Glomerular visceral epithelial cell (primary cell): ENCODE results near the gene ACSL4.
A peak's percentile ranks its signal among the peaks of the same experiment; 100 is the strongest.
"Not testable (repeated sequence)": the region's sequence is repeated elsewhere in the genome, so short reads cannot be mapped to it uniquely, and the experiment has no call there.

Experiments used
- DNase-seq: peaks from one replicate; pipeline ENCODE4 v3.0.0-alpha.2; 2016; ENCODE audit errors: extremely low spot score

The ACSL4 gene

GRCh38 chrX:109732807-109733612 lies at the start of gene ACSL4:
ACSL4 (minus strand) TSS chrX:109733257; CDS start chrX:109683363, 49,894 bp downstream.
- peak; percentile 84 for DNase-seq

- no peak for DNase-seq
Observed at GRCh38 chrX:109777749-109778148, 44.7 kb upstream of the ACSL4 start.

GRCh38 chrX:109776986-109777385 lies 43.9 kb upstream of the ACSL4 start:
- DNase-seq = no peak

GRCh38 chrX:109776432-109776831 lies 43.4 kb upstream of the ACSL4 start:
- DNase-seq = no peak

GRCh38 chrX:109775386-109775785 lies 42.3 kb upstream of the ACSL4 start:
- no peak for DNase-seq

- peak; percentile 22 for DNase-seq
Observed at GRCh38 chrX:109774706-109775105, 41.6 kb upstream of the ACSL4 start.

- DNase-seq = no peak
Observed at GRCh38 chrX:109774136-109774535, 41.1 kb upstream of the ACSL4 start.

GRCh38 chrX:109773374-109773773 lies 40.3 kb upstream of the ACSL4 start:
- DNase-seq = no peak

GRCh38 chrX:109770780-109771179 lies 37.7 kb upstream of the ACSL4 start:
- DNase-seq = no peak

- no peak for DNase-seq
Observed at GRCh38 chrX:109760922-109761250, 27.8 kb upstream of the ACSL4 start.

GRCh38 chrX:109760209-109760921 lies 27.3 kb upstream of the ACSL4 start:
- no peak for DNase-seq

GRCh38 chrX:109753256-109753655 lies 20.2 kb upstream of the ACSL4 start:
- no peak for DNase-seq

GRCh38 chrX:109751698-109752097 lies 18.6 kb upstream of the ACSL4 start:
- no peak for DNase-seq

GRCh38 chrX:109749207-109749606 lies 16.1 kb upstream of the ACSL4 start:
- no peak for DNase-seq

- no peak for DNase-seq
Observed at GRCh38 chrX:109747681-109748080, 14.6 kb upstream of the ACSL4 start.

- DNase-seq = no peak
Observed at GRCh38 chrX:109742722-109743121, 9.7 kb upstream of the ACSL4 start.

GRCh38 chrX:109740896-109741295 lies 7.8 kb upstream of the ACSL4 start:
- DNase-seq = not testable (repeated sequence)

- DNase-seq = no peak
Observed at GRCh38 chrX:109740433-109740809, 7.4 kb upstream of the ACSL4 start.

GRCh38 chrX:109739625-109740432 lies 6.8 kb upstream of the ACSL4 start:
- no peak for DNase-seq

- no peak for DNase-seq
Observed at GRCh38 chrX:109735202-109735744, 2.2 kb upstream of the ACSL4 start.

GRCh38 chrX:109733613-109734083 lies 591 bp upstream of the ACSL4 start:
- DNase-seq = no peak
